Measurements from ENCODE around the gene ZFYVE1. TPM values are rescaled to one million over a fixed set of nuclear protein-coding genes. Genes with fewer than 3 reads are reported as not detected.
A peak's percentile ranks its signal among the peaks of the same experiment; 100 is the strongest.

Gene ZFYVE1
- total and polyA plus RNA-seq, 2 experiments from 2014 or later = 3.2 to 12.5 TPM

GRCh38 chr14:73055251-73055650 is 28.3 kb upstream of the ZFYVE1 start:
- Mint-ChIP-seq H3K9me3 (no peaks in the 10 kb centered on the region), H3K36me3 (ENCODE audit: low read depth) (peaks cover 8% of the 10 kb centered on the region), H3K4me1 (peaks cover 22% of the 10 kb centered on the region), H3K27me3 (ENCODE audit: insufficient read depth, low read depth, poor library complexity) (peaks cover 20% of the 10 kb centered on the region), H3K4me3 (no peak overlapping the region), H3K27ac (no peak overlapping the region)
- Histone ChIP-seq H3K9me2 (ENCODE audit: insufficient read depth) (peaks cover 4% of the 10 kb centered on the region; the same call in 1 of the 2 replicates), H3K4me3 (0 out of 2 replicates have a peak overlapping the region, but pooled peaks have one; percentile 12), H3K4me2 (peak overlapping the region; percentile 40; the same call in 1 of the 2 replicates), H3K4me1 (ENCODE audit: insufficient read depth) (peaks cover 16% of the 10 kb centered on the region; the same call in 1 of the 2 replicates), H3K36me3 (ENCODE audit: insufficient read depth) (no peaks in the 10 kb centered on the region), H3K27ac (ENCODE audit: low read depth) (no peak overlapping the region), H3F3A (replicated peaks; ENCODE audit: low read depth) (peaks cover 12% of the 10 kb centered on the region; the same call in 1 of the 2 replicates), H3K79me2 (replicated peaks; ENCODE audit: insufficient read depth) (peaks cover 16% of the 10 kb centered on the region), H3K27me3 (ENCODE audit: insufficient read depth) (no peaks in the 10 kb centered on the region), H4K20me1 (replicated peaks; ENCODE audit: insufficient read depth) (peaks cover 9% of the 10 kb centered on the region), H2AFZ (no peak overlapping the region)
- DNase-seq (ENCODE audit: low spot score) (no peak), ATAC-seq (no peak)
- TF ChIP-seq ZNF462 (CRISPR knock-in tag; IDR thresholded peaks at IDR 0.05) (no peak), STAT1 (IDR thresholded peaks at IDR 0.05; ENCODE audit: unreplicated experiment) (no peak), JUNB (IDR thresholded peaks at IDR 0.05; ENCODE audit: unreplicated experiment) (no peak), EZH2 (IDR thresholded peaks at IDR 0.05; ENCODE audit: low read depth, unreplicated experiment) (no peak), ZNF114 (CRISPR knock-in tag; IDR thresholded peaks at IDR 0.05) (no peak), ETS1 (IDR thresholded peaks at IDR 0.05) (no peak), ZNF331 (CRISPR knock-in tag; IDR thresholded peaks at IDR 0.05; ENCODE audit: low read depth) (no peak), REST (IDR thresholded peaks at IDR 0.05; ENCODE audit: unreplicated experiment) (no peak), POLR2AphosphoS5 (IDR thresholded peaks at IDR 0.05; ENCODE audit: low read depth) (no peak), NANOG (IDR thresholded peaks at IDR 0.05; ENCODE audit: borderline replicate concordance) (no peak), EZH2phosphoT487 (IDR thresholded peaks at IDR 0.05; ENCODE audit: unreplicated experiment) (no peak), CREB1 (CRISPR knock-in tag; IDR thresholded peaks at IDR 0.05; ENCODE audit: low read depth) (no peak)
- TF ChIP-seq, protein P1, sequence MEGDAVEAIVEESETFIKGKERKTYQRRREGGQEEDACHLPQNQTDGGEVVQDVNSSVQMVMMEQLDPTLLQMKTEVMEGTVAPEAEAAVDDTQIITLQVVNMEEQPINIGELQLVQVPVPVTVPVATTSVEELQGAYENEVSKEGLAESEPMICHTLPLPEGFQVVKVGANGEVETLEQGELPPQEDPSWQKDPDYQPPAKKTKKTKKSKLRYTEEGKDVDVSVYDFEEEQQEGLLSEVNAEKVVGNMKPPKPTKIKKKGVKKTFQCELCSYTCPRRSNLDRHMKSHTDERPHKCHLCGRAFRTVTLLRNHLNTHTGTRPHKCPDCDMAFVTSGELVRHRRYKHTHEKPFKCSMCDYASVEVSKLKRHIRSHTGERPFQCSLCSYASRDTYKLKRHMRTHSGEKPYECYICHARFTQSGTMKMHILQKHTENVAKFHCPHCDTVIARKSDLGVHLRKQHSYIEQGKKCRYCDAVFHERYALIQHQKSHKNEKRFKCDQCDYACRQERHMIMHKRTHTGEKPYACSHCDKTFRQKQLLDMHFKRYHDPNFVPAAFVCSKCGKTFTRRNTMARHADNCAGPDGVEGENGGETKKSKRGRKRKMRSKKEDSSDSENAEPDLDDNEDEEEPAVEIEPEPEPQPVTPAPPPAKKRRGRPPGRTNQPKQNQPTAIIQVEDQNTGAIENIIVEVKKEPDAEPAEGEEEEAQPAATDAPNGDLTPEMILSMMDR (conservative IDR thresholded peaks at IDR 0.05; ENCODE audit: low read depth in 2 of 2) = no peak

Data from GM23338 (cell line).